ENCODE measurements around the gene KRTAP1-4.

Gene KRTAP1-4

DNA sequence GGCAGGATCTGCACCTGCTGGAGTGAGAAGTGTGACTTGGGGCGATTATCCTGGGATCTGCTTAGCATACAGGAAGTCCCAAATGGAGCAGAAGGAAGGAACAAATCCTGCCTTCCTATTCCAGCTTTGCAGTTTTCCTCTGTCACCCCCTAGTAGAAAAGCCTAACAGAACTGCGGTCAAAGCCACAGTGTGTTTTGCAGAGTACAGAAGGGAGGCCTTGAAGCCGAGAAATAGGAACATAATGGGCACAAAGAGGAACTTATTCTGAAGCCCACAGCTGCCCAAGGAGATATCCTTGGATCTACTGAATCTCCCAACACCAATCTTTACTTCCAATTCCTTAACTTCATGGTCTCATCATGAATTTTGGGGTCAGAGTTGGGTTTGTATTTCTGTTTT lies 11.5 kb downstream of the KRTAP1-4 start:
- no peaks in the 10 kb centered on the region for H3K4me1 ChIP-seq (ENCODE audit: low read length)
- no peaks in the 10 kb centered on the region for H3K36me3 ChIP-seq (replicated peaks; ENCODE audit: low read depth, low read length)
- no peak overlapping the region for H2AFZ ChIP-seq (ENCODE audit: low read depth, low read length)
- H3K4me3 ChIP-seq (ENCODE audit: low read length), result no peak overlapping the region
- H3K27ac ChIP-seq (ENCODE audit: low read length), result no peak overlapping the region
- no peaks in the 10 kb centered on the region for H3K9me3 ChIP-seq (ENCODE audit: insufficient read depth, low read length)
- H3K79me2 ChIP-seq (ENCODE audit: low read length), result no peaks in the 10 kb centered on the region
- H3K9ac ChIP-seq (ENCODE audit: low read length), result no peak overlapping the region
- H3K27me3 ChIP-seq (ENCODE audit: low read depth, low read length), result peaks cover 22% of the 10 kb centered on the region
- no peak overlapping the region for H3K4me2 ChIP-seq (ENCODE audit: low read length)
- TF ChIP-seq, protein P1, sequence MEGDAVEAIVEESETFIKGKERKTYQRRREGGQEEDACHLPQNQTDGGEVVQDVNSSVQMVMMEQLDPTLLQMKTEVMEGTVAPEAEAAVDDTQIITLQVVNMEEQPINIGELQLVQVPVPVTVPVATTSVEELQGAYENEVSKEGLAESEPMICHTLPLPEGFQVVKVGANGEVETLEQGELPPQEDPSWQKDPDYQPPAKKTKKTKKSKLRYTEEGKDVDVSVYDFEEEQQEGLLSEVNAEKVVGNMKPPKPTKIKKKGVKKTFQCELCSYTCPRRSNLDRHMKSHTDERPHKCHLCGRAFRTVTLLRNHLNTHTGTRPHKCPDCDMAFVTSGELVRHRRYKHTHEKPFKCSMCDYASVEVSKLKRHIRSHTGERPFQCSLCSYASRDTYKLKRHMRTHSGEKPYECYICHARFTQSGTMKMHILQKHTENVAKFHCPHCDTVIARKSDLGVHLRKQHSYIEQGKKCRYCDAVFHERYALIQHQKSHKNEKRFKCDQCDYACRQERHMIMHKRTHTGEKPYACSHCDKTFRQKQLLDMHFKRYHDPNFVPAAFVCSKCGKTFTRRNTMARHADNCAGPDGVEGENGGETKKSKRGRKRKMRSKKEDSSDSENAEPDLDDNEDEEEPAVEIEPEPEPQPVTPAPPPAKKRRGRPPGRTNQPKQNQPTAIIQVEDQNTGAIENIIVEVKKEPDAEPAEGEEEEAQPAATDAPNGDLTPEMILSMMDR (IDR thresholded peaks at IDR 0.05; ENCODE audit: low read depth, low read length), result no peak
- no peak for TF ChIP-seq EZH2phosphoT487 (IDR thresholded peaks at IDR 0.05; ENCODE audit: low read depth)
- H4K20me1 ChIP-seq (ENCODE audit: insufficient read depth, low read length), result no peaks in the 10 kb centered on the region

- H3K4me1 ChIP-seq (ENCODE audit: low read length), result no peaks in the 10 kb centered on the region
- H3K36me3 ChIP-seq (replicated peaks; ENCODE audit: low read depth, low read length), result no peaks in the 10 kb centered on the region
- no peaks in the 10 kb centered on the region for H4K20me1 ChIP-seq (ENCODE audit: insufficient read depth, low read length)
- H3K9ac ChIP-seq (ENCODE audit: low read length), result no peak overlapping the region
- peaks cover 19% of the 10 kb centered on the region for H3K27me3 ChIP-seq (ENCODE audit: low read depth, low read length)
- no peaks in the 10 kb centered on the region for H3K79me2 ChIP-seq (ENCODE audit: low read length)
- TF ChIP-seq, protein P1 (IDR thresholded peaks at IDR 0.05; ENCODE audit: low read depth, low read length), result no peak
- no peak for TF ChIP-seq EZH2phosphoT487 (IDR thresholded peaks at IDR 0.05; ENCODE audit: low read depth)
- H3K4me2 ChIP-seq (ENCODE audit: low read length), result no peak overlapping the region
- no peak overlapping the region for H3K4me3 ChIP-seq (ENCODE audit: low read length)
- no peak overlapping the region for H3K27ac ChIP-seq (ENCODE audit: low read length)
- H2AFZ ChIP-seq (ENCODE audit: low read depth, low read length), result no peak overlapping the region
- no peaks in the 10 kb centered on the region for H3K9me3 ChIP-seq (ENCODE audit: insufficient read depth, low read length)
Observed at GRCh38 chr17:41016578-41017215, 13.3 kb downstream of the KRTAP1-4 start.

GRCh38 chr17:41015454-41015853 lies 14.5 kb downstream of the KRTAP1-4 start:
- H2AFZ ChIP-seq (ENCODE audit: low read depth, low read length), result no peak overlapping the region
- H3K4me1 ChIP-seq (ENCODE audit: low read length), result no peaks in the 10 kb centered on the region
- no peak for TF ChIP-seq EZH2phosphoT487 (IDR thresholded peaks at IDR 0.05; ENCODE audit: low read depth)
- TF ChIP-seq, protein P1 (IDR thresholded peaks at IDR 0.05; ENCODE audit: low read depth, low read length), result no peak

DNA sequence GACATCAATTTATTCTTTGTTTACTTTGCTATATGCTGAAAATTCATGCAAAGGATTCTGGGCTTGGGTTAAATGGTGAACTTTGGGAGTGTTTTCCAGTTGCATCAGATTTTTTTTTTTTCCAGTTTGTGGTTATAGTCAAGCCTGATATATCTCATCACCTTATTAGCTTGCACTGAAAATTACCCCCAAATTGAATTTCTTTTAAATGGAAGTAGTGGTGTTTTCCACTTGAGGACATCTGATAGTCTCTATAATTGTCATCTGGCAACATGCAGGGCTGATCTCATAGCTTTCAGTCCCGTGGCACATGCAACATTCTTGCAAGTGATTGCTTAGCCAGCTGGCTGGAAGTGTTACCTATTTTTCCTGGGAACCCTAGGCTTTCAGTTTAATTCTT lies 16.4 kb downstream of the KRTAP1-4 start:
- H3K9ac ChIP-seq (ENCODE audit: low read length), result no peak overlapping the region
- no peaks in the 10 kb centered on the region for H4K20me1 ChIP-seq (ENCODE audit: insufficient read depth, low read length)
- H3K4me2 ChIP-seq (ENCODE audit: low read length), result no peak overlapping the region
- no peak for TF ChIP-seq EZH2phosphoT487 (IDR thresholded peaks at IDR 0.05; ENCODE audit: low read depth)
- TF ChIP-seq, protein P1 (IDR thresholded peaks at IDR 0.05; ENCODE audit: low read depth, low read length), result no peak
- H3K4me1 ChIP-seq (ENCODE audit: low read length), result no peaks in the 10 kb centered on the region
- no peaks in the 10 kb centered on the region for H3K79me2 ChIP-seq (ENCODE audit: low read length)
- H3K36me3 ChIP-seq (replicated peaks; ENCODE audit: low read depth, low read length), result no peaks in the 10 kb centered on the region
- H3K9me3 ChIP-seq (ENCODE audit: insufficient read depth, low read length), result no peaks in the 10 kb centered on the region
- H3K4me3 ChIP-seq (ENCODE audit: low read length), result no peak overlapping the region
- H3K27me3 ChIP-seq (ENCODE audit: low read depth, low read length), result peaks cover 25% of the 10 kb centered on the region
- no peak overlapping the region for H3K27ac ChIP-seq (ENCODE audit: low read length)
- H2AFZ ChIP-seq (ENCODE audit: low read depth, low read length), result no peak overlapping the region

More at GRCh38 chr17:41015454-41015853, 14.5 kb downstream of the KRTAP1-4 start:
- H3K9me3 ChIP-seq (ENCODE audit: insufficient read depth, low read length), result no peaks in the 10 kb centered on the region
- no peak overlapping the region for H3K4me3 ChIP-seq (ENCODE audit: low read length)
- no peaks in the 10 kb centered on the region for H3K36me3 ChIP-seq (replicated peaks; ENCODE audit: low read depth, low read length)
- peaks cover 25% of the 10 kb centered on the region for H3K27me3 ChIP-seq (ENCODE audit: low read depth, low read length)
- no peak overlapping the region for H3K9ac ChIP-seq (ENCODE audit: low read length)
- no peak overlapping the region for H3K4me2 ChIP-seq (ENCODE audit: low read length)
- H3K27ac ChIP-seq (ENCODE audit: low read length), result no peak overlapping the region
- H4K20me1 ChIP-seq (ENCODE audit: insufficient read depth, low read length), result no peaks in the 10 kb centered on the region
- H3K79me2 ChIP-seq (ENCODE audit: low read length), result no peaks in the 10 kb centered on the region
